H9 (cell line): Measurements from ENCODE around the gene ZNF304. TPM values are rescaled to one million over a fixed set of nuclear protein-coding genes. Genes with fewer than 3 reads are reported as not detected.

Experiments
- DNase-seq: peaks from one replicate; pipeline ENCODE4 v3.0.0-alpha.2; 2017
- H2AFZ ChIP-seq: one replicate; pipeline ENCODE4 v1.6.1; 2013; ENCODE audit warnings: mild to moderate bottlenecking, low read length, control low read depth, moderate library complexity
- H2AK5ac ChIP-seq: 2 replicates; pipeline ENCODE4 v1.6.1; 2013; ENCODE audit warnings: low read length, control low read depth, mixed read lengths; ENCODE audit not compliant: insufficient read length
- H2BK120ac ChIP-seq: one replicate; pipeline ENCODE4 v1.6.1; 2013; ENCODE audit warnings: low read depth, mild to moderate bottlenecking, low read length, control low read depth, inconsistent platforms; ENCODE audit not compliant: poor library complexity, severe bottlenecking
- H2BK12ac ChIP-seq: 2 replicates; pipeline ENCODE4 v1.6.1; 2013; ENCODE audit warnings: low read length, control low read depth, mixed read lengths, low read depth; ENCODE audit not compliant: insufficient read length
- H2BK15ac ChIP-seq: 2 replicates; pipeline ENCODE4 v1.6.1; 2013; ENCODE audit warnings: low read depth, low read length, control low read depth
- H2BK20ac ChIP-seq: one replicate; pipeline ENCODE4 v1.6.1; 2013; ENCODE audit warnings: low read depth, mild to moderate bottlenecking, low read length, control low read depth, inconsistent platforms; ENCODE audit not compliant: poor library complexity, severe bottlenecking
- H2BK5ac ChIP-seq: 2 replicates; pipeline ENCODE4 v1.6.1; 2013; ENCODE audit warnings: low read length, control low read depth, mixed read lengths; ENCODE audit not compliant: insufficient read length
- H3K14ac ChIP-seq: 2 replicates; pipeline ENCODE4 v1.6.1; 2013; ENCODE audit warnings: low read length, control low read depth; ENCODE audit not compliant: insufficient read depth
- H3K18ac ChIP-seq: 2 replicates; pipeline ENCODE4 v1.6.1; 2013; ENCODE audit warnings: low read depth, mild to moderate bottlenecking, mixed read lengths, low read length, control low read depth; ENCODE audit not compliant: insufficient read length
- H3K23ac ChIP-seq: 2 replicates; pipeline ENCODE4 v1.6.1; 2013; ENCODE audit warnings: low read length, control low read depth, mixed read lengths, low read depth; ENCODE audit not compliant: insufficient read length
- H3K23me2 ChIP-seq: 2 replicates; pipeline ENCODE4 v1.6.1; 2013; ENCODE audit warnings: low read depth, mild to moderate bottlenecking, mixed read lengths, low read length, control low read depth; ENCODE audit not compliant: insufficient read length, poor library complexity, severe bottlenecking
- H3K27ac ChIP-seq: 2 replicates; pipeline ENCODE4 v1.5.1; 2013; ENCODE audit warnings: low read length, control low read depth, mixed read lengths, low read depth; ENCODE audit not compliant: insufficient read length
- H3K27me3 ChIP-seq: 2 replicates; pipeline ENCODE4 v1.6.1; 2013; ENCODE audit warnings: low read length, control low read depth, inconsistent platforms; ENCODE audit not compliant: insufficient read depth
- H3K4ac ChIP-seq: 2 replicates; pipeline ENCODE4 v1.6.1; 2013; ENCODE audit warnings: low read depth, mild to moderate bottlenecking, control low read depth, inconsistent platforms, low read length, moderate library complexity
- H3K4me1 ChIP-seq: 2 replicates; pipeline ENCODE4 v1.6.1; 2013; ENCODE audit warnings: low read length, control low read depth, inconsistent platforms; ENCODE audit not compliant: insufficient read depth
- H3K4me2 ChIP-seq: 2 replicates; pipeline ENCODE4 v1.6.1; 2013; ENCODE audit warnings: low read length, control low read depth, mixed read lengths; ENCODE audit not compliant: insufficient read length, insufficient read depth
- H3K56ac ChIP-seq: 2 replicates; pipeline ENCODE4 v1.6.1; 2013; ENCODE audit warnings: low read depth, mild to moderate bottlenecking, mixed read lengths, low read length, control low read depth; ENCODE audit not compliant: insufficient read length
- H3K79me1 ChIP-seq: 2 replicates; pipeline ENCODE4 v1.6.1; 2013; ENCODE audit warnings: low read depth, mild to moderate bottlenecking, moderate library complexity, low read length, control low read depth, inconsistent platforms; ENCODE audit not compliant: insufficient read depth, poor library complexity, severe bottlenecking
- H3K79me2 ChIP-seq: 2 replicates; pipeline ENCODE4 v1.6.1; 2013; ENCODE audit warnings: low read length, control low read depth, inconsistent platforms; ENCODE audit not compliant: insufficient read depth
- H3K9ac ChIP-seq: 2 replicates; pipeline ENCODE4 v1.6.1; 2013; ENCODE audit warnings: low read length, control low read depth, mixed read lengths; ENCODE audit not compliant: insufficient read length; ENCODE audit errors: extremely low read depth
- H3K9me3 ChIP-seq: one replicate; pipeline ENCODE4 v1.6.1; 2013; ENCODE audit warnings: low read depth, low read length, inconsistent platforms; ENCODE audit not compliant: control insufficient read depth
- H3T11ph ChIP-seq: one replicate; pipeline ENCODE4 v1.6.1; 2013; ENCODE audit warnings: mild to moderate bottlenecking, low read length, control low read depth, inconsistent platforms
- H4K20me1 ChIP-seq: one replicate; pipeline ENCODE4 v1.6.1; 2013; ENCODE audit not compliant: control insufficient read depth, insufficient read length, insufficient read depth
- H4K5ac ChIP-seq: 2 replicates; pipeline ENCODE4 v1.6.1; 2013; ENCODE audit warnings: low read depth, mild to moderate bottlenecking, mixed read lengths, low read length, control low read depth; ENCODE audit not compliant: insufficient read length
- H4K8ac ChIP-seq: replicated peaks from 2 replicates; pipeline ENCODE4 v1.6.1; 2013; ENCODE audit warnings: low read length, control low read depth, mixed read lengths, low read depth; ENCODE audit not compliant: insufficient read length
- H4K91ac ChIP-seq: 2 replicates; pipeline ENCODE4 v1.6.1; 2013; ENCODE audit warnings: low read depth, mild to moderate bottlenecking, moderate library complexity, mixed read lengths, low read length, control low read depth; ENCODE audit not compliant: insufficient read length
- H3K27ac Mint-ChIP-seq, 3 experiments: 2 replicates in 2 of 3; 3 replicates in 1 of 3; pipeline ENCODE4 v1.8.0; 2020 to 2021; ENCODE audit warnings: mixed read lengths in 3 of 3, mild to moderate bottlenecking in 1 of 3, moderate library complexity in 1 of 3
- H3K27me3 Mint-ChIP-seq: 2 replicates; pipeline ENCODE4 v1.8.0; 2021; ENCODE audit warnings: low read depth, mild to moderate bottlenecking, moderate library complexity, mixed read lengths
- H3K36me3 Mint-ChIP-seq, 3 experiments: 2 replicates in 2 of 3; 3 replicates in 1 of 3; pipeline ENCODE4 v1.8.0; 2020 to 2021; ENCODE audit warnings: low read depth in 3 of 3, mixed read lengths in 3 of 3; ENCODE audit not compliant: insufficient read depth in 1 of 3
- H3K4me1 Mint-ChIP-seq, 2 experiments: 2 replicates each; pipeline ENCODE4 v1.8.0; 2020; ENCODE audit warnings: mixed read lengths in 2 of 2
- H3K4me3 Mint-ChIP-seq, 2 experiments: 2 replicates in 1 of 2; 3 replicates in 1 of 2; pipeline ENCODE4 v1.8.0; 2020 to 2021; ENCODE audit warnings: mild to moderate bottlenecking in 2 of 2, mixed read lengths in 2 of 2, moderate library complexity in 1 of 2
- H3K9me3 Mint-ChIP-seq, 2 experiments: 2 replicates in 1 of 2; 3 replicates in 1 of 2; pipeline ENCODE4 v1.8.0; 2020; ENCODE audit warnings: mild to moderate bottlenecking in 2 of 2, mixed read lengths in 2 of 2, moderate library complexity in 1 of 2
- CTCF ChIP-seq: fragments of 200-600 bp; sonication (generic); conservative IDR thresholded peaks from 3 replicates; pipeline ENCODE4 v1.8.0; 2021; ENCODE audit warnings: antibody characterized with exemption, mild to moderate bottlenecking
- WGBS: extraction: QIAGEN DNeasy Blood & Tissue Kit; methylation state at CpG from one replicate; pipeline ENCODE4 v1.1.7; 2013; ENCODE audit warnings: missing lambda C conversion rate, low lambda C conversion rate, mixed read lengths; ENCODE audit not compliant: insufficient read length; ENCODE audit errors: extremely low coverage; 5-methylcytosine and 5-hydroxymethylcytosine counted together
- total RNA-seq: library from RNA; stranded (reverse); gene quantifications from 2 replicates; pipeline ENCODE4 v1.2.1, GENCODE V29; 2021

Gene ZNF304
- total RNA-seq, 1 experiment from 2014 or later: 13.5 TPM

DNA sequence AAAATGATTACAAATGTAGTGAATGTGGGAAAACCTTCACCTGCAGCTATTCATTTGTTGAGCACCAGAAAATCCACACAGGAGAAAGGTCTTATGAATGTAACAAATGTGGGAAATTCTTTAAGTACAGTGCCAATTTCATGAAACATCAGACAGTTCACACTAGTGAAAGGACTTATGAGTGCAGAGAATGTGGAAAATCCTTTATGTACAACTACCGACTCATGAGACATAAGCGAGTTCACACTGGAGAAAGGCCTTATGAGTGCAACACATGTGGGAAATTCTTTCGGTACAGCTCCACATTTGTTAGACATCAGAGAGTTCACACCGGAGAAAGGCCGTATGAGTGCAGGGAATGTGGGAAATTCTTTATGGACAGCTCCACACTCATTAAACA lies 47.8 kb downstream of the ZNF304 start:
- WGBS: no CpG with 5 or more reads among the region's 5 CpGs

More for the DNA sequence above, 47.8 kb downstream of the ZNF304 start:
- no peak overlapping the region for H3K27ac Mint-ChIP-seq
- Histone ChIP-seq H3K4me1 (no peaks in the 10 kb centered on the region), H2BK12ac (no peak overlapping the region), H3K79me1 (no peaks in the 10 kb centered on the region), H4K91ac (no peak overlapping the region), H3K27me3 (no peaks in the 10 kb centered on the region), H4K8ac (no peak overlapping the region), H2BK5ac (no peak overlapping the region), H2BK120ac (no peak overlapping the region), H2BK15ac (no peak overlapping the region), H3K9ac (no peak overlapping the region), H3K27ac (no peak overlapping the region), H2AK5ac (no peak overlapping the region), H3K79me2 (no peaks in the 10 kb centered on the region), H3K14ac (no peak overlapping the region), H3K18ac (no peak overlapping the region), H4K20me1 (no peaks in the 10 kb centered on the region), H2AFZ (no peak overlapping the region), H2BK20ac (no peak overlapping the region), H3K4me2 (no peak overlapping the region), H3K4ac (no peak overlapping the region), H3K23me2 (peaks cover 4% of the 10 kb centered on the region), H3K56ac (no peak overlapping the region), H4K5ac (no peak overlapping the region), H3K23ac (no peak overlapping the region), H3T11ph (no peak overlapping the region), H3K9me3 (no peaks in the 10 kb centered on the region)
- H3K36me3 Mint-ChIP-seq: peaks cover 31 to 56% (median 35%) of the 10 kb centered on the region in 3 experiments
- H3K9me3 Mint-ChIP-seq: peaks cover 7 to 10% of the 10 kb centered on the region in 2 experiments; a peak in 4 of 5 replicates
- peaks cover 2% of the 10 kb centered on the region; the same call in 1 of the 2 replicates for H3K27me3 Mint-ChIP-seq
- no peak for TF ChIP-seq CTCF
- no peak overlapping the region for H3K4me3 Mint-ChIP-seq
- H3K4me1 Mint-ChIP-seq: no peaks in the 10 kb centered on the region
- no peak for DNase-seq
